OCI-M2 (cell line): ENCODE measurements around the gene FRMD4A.
"Not testable (repeated sequence)": the region's sequence is repeated elsewhere in the genome, so short reads cannot be mapped to it uniquely, and the experiment has no call there.

Experiments used
- DNase-seq: peaks from one replicate; lab custom pipeline; 2025; ENCODE audit not compliant: unreplicated experiment; lab: John Stamatoyannopoulos, UW

Gene FRMD4A

DNA sequence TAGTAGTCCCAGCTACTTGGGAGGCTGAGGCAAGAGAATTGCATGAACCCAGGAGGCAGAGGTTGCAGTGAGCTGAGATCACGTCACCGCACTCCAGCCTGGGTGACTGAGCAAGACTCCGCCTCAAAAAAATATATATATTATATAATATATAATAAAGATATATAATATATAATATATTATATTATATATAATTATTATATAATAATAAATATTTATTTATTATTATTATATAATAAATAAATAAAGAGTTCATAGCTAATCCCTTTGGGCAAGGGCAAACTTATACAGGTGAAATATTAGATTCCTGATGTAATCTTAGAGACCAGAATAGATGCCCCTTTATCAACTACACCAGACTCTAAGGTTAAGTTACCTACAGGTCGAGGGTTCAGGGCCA lies 558.7 kb downstream of the FRMD4A start:
- DNase-seq, result no peak

DNA sequence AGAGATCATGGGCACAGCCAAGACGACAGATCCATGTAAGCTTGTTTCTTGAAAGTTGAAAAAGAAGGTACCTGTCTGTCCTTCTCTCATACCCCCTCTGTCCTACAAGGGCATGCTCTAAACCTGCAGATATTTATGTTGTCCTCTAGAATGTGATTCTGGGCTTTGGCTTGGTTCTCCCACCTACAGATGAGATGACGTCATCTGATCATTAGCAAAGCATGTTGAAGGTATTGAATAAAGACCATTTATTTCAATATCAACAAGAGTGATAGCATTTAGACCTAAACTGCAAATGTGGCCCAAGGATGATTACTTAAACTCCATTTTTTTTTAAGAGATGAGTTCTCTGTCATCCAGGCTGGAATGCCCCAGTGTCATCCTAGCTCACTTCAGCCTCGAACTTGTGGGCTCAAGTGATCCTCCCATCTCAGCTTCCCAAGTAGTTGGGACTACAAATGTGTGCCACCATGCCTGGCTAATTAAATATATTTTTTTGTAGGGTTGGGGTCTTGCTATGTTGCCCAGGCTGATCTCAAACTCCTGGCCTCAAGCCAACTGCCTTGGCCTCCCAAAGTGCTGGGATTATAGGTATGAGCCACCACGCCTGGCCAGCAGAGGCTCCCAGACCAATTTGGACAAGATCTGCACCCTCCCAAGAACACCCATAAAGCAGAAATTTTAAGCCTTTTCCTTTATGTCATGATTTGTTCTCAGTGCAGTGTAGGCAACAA lies 559.8 kb downstream of the FRMD4A start:
- DNase-seq, result no peak

DNA sequence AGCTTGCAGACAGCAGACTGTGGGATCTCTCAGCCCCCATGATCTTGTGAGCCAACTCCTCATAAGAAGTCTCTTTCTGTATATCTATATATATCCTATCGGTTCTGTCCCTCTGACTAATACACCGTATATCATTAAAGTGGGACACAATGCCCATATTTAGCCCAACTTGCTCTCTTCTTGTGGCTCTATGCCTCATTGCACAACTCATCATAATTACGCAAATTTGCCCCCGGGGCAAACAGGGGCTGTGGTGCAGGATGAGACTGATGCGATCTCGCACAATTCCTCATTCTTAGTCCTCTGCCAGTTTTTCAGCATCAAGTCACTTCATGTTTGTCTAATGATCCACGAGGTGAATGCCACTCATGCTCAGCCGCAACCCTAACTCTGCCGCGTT lies 560.8 kb downstream of the FRMD4A start:
- no peak for DNase-seq

DNA sequence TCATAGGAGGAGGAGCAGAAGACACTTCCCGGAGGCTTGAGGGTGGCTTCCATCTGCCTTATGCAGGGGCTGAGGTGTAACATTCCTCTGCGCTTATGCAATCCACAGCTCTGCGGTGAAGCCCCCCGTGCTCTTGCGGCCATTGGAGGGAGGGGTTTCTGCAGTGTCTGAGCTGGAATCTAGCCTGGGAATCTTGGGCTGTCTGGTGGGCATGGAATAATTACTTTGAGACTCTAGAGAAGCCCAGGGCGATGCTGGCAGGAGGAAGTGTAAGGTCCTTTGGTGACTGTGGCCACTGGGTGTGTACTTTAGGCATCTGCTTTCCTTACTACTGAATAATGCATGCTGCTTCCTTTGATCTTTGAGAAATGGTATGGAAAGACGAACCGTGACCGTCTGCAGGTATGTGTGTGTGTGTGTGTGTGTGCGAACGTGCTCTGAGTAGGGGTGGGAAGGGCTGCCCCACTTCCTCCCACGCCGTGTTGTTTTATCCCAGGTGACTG lies 563.0 kb downstream of the FRMD4A start:
- DNase-seq, result no peak

DNA sequence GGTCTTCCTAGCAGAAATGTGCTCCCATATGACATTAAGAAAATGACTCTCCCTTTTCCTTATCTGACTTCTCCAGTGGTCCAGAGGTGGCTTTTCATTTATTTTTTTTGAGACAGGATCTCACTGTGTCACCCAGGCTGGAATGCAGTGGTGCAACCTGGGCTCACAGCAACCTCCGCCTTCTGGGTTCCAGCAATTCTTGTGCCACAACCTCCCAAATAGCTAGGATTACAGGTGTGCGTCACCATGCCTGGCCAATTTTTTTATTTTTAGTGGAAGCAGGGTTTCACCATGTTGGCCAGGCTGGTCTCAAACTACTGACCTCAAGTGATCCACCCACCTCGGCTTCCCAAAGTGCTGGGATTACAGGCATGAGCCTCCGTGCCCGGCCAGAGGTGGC lies 563.6 kb downstream of the FRMD4A start:
- DNase-seq, result not testable (repeated sequence)

DNA sequence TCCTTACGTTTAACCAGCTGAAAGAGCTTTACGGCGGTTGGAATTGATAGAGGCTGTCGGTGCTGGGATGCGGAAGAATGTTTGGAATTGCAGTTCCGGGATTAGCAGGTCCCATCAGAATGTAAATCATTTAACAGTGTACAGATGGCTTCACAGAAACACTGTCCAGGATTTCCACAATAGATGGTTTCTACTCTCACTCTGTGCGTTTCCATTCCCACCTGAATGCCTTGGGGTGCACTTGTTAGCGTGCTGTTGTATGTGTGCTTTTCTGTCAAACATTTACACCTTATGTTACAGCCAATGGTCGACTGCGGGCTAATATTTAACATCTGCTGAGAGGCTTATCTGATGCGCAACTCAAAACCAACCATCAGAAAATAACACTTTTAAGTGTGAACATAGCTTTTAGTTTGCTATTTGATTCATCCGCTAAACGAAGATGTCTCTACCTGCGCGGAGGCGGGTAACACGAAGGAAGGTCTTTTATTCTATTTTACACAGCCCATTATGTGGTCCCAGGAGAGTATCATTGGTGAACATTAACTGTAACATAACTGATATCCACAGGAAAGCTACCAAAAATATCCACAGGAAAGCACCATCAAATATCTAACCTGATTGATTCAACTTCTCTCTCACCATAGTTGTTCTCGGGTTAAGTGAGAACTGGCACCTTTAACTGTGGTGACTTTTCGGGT lies 564.9 kb downstream of the FRMD4A start:
- no peak for DNase-seq

DNA sequence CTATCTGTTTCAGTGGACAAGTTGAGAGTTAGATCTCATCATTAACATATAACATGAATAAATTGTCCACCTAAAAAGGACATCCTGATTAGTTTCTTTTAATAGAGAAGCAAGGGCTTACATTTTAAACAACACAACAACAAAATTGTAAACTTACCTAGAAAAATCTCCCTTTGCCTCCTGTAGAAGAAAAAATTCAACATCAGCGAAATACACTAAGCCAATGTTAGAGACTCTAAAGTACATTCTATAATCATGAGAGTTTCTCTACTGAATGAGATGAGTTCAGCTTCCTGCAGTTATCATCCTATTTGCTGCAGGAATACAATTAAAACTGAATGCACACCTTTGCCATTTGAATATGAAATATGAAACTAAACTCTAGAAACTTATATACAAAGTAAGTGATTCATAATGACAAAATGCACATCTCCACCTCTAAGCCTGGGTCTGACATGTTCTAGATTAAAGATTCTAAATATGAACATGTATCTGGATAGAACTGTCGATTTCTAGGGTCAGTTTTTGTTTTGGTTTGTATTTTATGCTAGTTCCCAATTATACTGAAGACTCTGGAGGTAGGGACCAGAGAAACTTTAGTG lies 569.1 kb downstream of the FRMD4A start:
- no peak for DNase-seq

DNA sequence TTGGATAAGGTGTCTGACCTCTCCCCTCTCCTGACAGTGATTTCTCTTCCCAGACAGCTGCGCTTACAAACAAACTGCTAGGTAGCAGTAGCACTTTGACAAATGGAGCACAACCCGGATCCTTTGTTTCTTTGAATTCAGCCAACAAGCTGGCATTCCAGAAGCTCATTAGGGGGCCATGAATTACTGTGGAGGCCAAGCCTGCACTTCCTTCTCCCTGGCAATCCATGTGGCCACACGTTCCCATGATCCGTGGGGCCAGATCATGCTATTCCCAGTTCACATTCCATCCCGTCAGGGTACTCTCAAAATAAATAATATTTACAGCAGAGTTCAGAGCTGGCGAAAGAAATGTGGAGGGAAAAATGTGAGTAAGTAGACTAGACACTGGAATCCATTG lies 571.6 kb downstream of the FRMD4A start:
- DNase-seq, result no peak

DNA sequence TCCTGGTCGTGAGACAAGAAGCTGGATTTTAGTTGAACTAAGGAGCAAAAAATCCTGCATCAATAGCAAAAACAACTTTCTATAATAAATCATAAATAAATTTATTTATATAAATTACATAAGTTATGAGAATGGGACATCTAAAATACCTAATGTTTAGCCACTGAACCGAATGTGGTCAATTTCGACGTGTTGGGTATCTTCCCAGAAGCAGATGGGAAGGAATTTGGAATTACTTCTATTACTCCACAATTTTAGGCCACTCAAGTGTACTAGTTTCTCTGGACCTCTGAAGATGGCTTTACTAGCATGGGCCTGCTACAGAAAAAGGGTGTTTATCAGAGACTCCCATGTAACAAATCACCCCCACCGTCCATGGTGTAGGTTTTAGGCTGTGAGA lies 572.0 kb downstream of the FRMD4A start:
- no peak for DNase-seq

DNA sequence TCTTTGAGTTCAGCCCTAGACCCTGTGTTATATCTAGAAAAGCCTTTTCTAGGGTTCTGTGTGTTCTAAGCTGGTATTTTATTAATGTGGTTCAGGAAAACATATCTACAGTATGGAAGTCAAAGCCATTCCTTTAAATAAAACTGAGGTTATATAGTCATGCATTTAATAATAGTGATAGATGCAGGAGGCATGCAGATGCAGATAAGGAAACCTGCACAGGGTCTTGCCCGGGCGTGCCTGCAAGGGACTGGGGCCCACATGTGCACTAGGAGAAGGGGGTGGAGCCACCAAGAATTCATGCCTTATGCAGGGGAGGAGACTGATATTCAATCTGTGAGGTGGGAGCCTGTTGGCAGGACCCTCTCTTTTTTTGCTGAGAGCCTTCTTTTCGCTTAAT lies 572.4 kb downstream of the FRMD4A start:
- DNase-seq, result no peak

DNA sequence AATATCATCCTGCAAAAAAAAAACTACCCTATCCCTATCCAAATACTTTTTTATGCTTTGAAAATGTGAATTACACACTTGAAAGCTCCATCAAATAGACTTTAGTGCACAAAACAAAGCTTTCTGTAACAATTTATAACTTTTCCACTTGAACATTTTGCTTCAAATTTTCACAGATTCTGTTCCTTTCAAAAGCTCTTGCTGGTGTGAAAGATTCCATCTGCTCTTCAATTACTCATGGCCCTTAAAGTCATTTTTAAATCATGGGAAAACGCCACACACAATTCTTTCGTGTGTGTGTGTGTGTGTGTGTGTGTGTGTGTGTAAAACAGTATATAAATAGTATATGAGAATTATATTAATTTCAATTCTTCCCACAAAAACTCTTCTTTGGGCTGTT lies 576.4 kb downstream of the FRMD4A start:
- no peak for DNase-seq

DNA sequence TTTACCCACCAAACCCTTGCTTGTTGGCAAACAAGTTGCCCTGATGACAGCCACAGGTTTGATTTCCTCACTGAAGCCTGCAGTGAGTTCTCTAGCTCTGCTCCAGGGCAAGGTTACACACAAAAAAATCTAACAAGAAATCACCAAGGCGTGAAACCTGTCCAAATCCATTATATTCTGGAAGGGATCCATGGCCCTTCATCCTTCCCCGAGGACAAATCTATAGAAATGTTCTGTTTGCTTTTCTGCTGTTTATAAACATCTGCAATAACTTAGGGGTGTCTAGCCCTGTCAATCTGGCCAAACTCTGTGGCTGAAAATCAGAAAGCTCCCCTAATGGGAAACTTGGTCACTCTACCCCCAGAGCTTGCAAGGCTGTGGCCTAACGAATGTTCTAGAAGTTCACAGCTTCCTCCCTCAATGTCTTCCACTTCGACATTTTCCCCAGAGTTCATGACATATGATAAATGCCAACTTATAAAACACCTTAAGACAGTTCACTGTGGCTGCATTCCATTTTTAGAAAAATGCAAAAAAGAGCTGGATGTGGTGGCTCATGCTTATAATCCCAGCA lies 579.4 kb downstream of the FRMD4A start:
- no peak for DNase-seq

DNA sequence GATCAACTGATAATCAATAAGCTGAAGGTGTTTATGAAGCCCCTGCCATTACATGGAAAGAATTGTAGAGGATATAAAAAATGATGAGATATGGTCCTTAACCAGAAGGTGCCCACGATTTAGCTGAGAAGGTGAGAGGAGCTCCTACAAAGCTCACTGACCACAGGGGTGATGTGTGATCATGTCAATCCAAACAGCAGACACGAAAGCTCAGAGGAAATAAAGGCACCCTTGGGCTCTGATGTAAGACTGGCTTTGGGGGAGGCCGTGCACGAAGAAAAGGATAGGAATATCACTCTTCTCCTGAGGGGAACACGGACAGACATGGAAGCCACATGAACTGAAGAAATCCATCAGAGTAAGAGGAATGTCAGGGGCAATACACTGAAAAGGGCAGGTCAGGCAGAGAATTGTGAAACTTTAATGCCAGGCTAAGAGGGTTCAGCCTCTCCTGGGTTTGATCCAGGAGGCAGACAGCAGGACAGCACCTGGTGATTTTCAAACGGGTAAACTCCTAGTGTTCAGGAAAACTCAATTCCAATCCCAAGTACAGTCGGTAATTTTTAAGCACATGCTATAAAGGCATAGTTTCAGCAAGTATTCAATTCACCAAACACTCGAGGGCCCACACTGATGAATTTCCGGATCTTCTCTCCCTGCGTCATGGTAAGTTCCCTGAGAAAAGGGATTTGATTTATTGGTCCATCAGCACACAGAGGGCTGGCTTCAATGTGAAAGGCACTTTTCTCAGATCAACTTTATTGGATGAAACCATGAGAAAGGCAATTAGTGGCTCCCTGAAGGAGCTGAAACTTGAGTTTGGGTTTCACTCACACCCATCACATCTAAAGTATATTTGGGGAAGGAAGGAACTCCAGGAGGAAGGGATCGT lies 580.2 kb downstream of the FRMD4A start:
- no peak for DNase-seq

DNA sequence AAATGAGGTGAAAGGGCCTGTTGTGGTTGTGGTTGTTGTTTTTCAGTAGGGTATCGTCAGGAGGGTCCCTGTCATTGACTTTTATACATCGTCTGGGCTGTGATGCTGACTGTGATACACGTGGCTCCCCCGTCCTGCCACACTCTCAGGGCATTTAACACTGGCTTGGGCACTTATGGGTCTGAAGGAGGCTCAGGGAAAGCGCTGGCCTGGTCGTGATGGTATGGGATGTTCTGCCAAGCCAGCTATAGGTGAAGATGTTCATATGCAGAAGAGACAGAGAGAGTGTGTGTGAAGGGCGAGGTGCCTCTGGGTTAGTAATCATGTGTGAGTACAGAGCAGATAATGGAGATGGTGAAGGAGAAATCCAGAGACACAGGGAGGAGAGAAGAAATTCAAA lies 585.5 kb downstream of the FRMD4A start:
- no peak for DNase-seq

DNA sequence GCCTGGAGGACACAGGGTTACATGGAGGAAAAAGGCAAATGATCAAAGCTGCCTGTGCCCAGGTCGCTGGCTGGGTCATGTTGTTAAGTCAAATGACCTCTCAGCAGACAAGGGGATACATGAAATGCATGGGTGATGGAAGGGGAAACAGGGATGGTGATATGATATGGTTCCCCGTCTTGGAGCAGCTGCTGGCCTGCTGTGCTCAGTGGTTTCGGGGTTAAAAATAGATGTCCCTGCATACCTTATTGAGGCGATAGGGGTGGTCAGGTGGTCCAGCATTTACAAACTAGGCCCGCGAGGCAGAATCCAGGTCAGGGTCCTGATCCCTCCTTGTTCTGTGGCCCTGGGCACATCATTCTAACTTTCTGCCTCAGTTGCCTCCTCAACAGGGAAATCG lies 586.8 kb downstream of the FRMD4A start:
- no peak for DNase-seq

DNA sequence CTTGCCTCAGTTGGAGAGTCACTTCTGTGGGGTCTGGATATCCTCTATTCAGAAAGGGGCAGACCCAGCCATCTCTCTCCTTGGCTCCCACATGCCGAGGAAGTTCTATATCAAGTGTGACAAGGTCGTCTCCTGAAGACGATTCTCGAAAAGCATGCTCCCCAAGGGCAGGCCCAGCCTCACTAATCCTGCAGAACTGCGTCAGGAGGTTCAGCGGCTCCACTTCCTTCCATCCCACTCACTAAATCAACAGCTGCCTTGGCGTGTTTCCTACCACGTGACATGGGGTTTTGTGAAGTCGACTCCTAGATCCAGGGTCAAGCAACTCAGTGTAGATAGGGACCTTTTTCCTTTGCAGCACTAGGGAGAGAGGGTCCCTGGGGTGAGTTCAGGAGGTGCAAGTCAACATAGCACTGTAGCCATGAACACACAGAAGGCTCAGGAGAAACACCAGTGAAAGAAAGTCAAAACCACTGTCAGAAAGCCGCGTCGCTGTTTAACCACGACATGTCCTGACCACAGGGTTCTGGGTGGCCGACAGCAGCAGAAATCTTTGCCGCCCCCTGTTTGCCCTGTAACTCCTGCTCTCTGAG lies 587.5 kb downstream of the FRMD4A start:
- no peak for DNase-seq

DNA sequence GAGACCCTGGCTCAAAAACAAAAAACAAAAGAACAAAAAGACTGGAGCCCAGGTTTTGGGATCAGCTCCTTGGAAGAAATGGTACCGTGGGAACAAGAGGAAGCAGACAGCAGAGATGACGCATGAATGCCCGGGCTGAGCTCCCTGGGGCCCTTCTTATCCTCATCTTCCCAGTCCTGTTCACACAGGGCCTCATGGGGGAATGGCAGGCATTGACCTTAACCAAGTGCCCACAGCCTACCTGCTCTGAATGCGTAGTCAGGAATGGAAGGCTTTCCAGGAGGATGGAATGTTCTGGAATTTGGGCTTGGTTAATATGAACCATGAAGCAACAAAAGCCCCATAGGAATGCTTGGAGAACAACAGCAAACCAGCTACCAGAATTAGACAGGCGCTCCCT lies 589.3 kb downstream of the FRMD4A start:
- no peak for DNase-seq

DNA sequence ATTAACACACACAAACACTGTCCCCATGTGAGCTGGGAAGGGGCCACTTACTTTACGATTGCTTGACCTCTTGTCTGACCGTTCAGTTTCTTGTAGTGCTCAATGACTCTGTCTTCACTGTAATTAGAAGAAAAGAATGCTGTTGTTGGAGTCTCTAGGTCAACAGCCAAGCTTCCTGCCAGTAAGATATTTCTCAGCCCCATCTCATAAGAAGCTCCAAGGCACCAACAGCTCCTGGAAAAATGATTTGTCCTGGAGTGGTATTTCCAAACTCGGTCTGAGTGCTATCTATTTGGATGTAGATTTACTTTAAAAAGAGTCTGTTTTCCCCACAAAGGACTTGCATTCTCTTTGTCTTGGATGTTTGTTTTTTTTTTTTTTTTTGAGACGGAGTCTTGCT lies 590.3 kb downstream of the FRMD4A start:
- DNase-seq, result no peak

DNA sequence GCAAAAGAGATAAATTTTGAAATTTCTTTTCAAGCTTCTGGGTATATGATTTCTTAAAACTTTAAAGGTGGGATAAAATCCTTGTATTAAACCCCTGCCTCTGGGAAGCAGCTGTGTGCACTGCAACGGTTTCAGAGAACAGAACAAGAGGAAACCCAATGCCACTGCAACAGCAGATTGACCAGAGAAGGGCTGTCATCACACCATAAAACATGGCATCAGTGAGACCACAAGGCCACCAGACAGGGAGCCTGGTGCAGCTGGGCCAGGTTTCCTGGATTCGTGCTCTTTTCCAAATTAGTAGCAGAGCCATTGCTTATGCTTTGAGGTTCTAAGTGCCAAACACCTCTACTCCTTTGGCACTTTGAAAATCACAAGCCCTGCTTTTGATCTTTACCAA lies 591.5 kb downstream of the FRMD4A start:
- no peak for DNase-seq

DNA sequence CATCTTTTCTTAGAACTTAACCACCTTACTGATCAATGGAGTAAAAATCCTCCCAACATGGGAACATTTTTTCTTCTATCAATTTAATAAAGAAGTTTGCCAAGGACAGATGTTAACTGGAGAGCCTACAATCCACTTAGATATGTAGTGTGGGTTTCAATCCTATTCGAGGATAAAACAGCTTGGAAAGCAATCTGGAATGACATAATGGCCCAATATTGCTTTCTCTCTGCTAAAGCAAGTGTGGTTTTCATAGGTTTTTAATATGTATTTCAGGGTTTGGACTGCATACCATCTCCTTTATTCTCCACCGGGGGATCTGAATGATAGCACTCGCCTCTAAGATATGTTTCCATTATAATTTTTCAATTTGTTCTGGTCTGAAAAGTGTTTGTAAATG lies 594.2 kb downstream of the FRMD4A start:
- DNase-seq, result no peak

DNA sequence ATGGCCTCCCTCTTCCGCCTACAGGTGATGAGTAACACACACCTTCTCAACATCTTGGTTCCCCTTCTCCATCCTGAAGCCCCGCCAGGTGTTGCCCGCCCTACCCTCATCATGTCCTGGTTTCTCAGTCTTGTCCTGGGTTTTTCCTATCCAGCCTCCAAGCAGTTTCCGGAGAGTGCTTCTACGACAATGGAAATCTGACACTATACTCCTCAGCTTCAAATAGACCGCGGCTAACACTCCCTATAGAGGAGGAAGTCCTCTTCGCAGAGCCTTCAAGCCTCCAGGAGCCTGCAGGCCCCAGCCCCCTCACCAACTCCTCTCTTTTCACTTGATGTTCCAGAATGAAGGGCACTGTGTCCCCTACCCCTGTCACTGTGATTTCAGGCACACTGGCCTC lies 596.6 kb downstream of the FRMD4A start:
- no peak for DNase-seq
